Right renal cortex interstitium (tissue), 3 donors: ENCODE data around the gene CAPN5. TPM values are rescaled to one million over a fixed set of nuclear protein-coding genes. Genes with fewer than 3 reads are reported as not detected.

Source experiments
- DNase-seq, 3 donors: peaks; one replicate each; pipeline ENCODE4 v3.0.0-alpha.2; 2013; ENCODE audit warnings: low read depth in 3 of 3, low spot score in 2 of 3
- polyA plus RNA-seq, 3 donors: library from polyadenylated mRNA; unstranded; fragments of 120-200 nt; gene quantifications; one replicate each; pipeline ENCODE4 v1.2.1, GENCODE V29; 2013; ENCODE audit not compliant: insufficient read length in 3 of 3

Gene CAPN5
- polyA plus RNA-seq, 3 donors: 20.7 to 24.5 (median 21.2) TPM

- no peak for DNase-seq
Measured at GRCh38 chr11:77144857-77145428, 78.2 kb downstream of the CAPN5 start.

DNA sequence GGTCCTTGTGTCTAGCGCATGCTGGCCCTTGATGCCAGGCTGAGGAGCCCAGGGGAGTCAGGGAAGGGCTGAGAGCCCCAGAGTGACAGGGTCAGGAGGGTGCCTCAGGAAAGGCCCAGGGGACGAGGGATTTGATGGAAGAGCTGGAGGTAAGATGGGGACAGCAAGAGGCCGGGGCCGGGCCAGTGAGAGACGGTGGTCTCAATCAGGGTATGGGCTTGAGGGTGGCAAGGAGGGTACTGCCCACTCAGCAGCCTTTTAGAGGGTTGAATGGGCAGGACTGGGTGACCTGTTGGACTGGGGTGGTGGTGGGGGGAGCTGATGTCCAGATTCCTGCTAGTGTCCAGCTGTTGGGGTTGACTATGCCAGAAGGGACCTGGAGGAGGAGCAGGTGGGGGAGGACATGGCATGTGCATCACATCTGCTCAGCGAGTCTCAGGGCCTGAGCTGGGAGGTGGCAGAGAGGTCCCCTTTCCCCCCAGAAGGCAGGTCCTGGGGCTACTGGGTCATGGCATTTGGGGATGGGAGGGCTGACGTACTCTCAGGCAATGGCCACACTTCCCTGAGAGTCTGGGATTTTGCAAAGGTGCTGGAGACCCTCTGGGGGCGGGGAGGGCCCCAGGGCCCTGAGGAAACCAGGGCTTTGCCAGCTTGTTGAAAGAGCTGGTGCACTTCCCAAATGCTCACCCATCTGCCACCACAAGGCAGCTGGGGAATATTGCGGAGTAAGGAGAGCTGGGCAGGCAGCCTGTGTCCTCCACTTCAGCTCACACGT is 79.7 kb downstream of the CAPN5 start:
- DNase-seq: no peak

- DNase-seq: no peak
Measured at GRCh38 chr11:77147036-77147315, 80.2 kb downstream of the CAPN5 start.

DNA sequence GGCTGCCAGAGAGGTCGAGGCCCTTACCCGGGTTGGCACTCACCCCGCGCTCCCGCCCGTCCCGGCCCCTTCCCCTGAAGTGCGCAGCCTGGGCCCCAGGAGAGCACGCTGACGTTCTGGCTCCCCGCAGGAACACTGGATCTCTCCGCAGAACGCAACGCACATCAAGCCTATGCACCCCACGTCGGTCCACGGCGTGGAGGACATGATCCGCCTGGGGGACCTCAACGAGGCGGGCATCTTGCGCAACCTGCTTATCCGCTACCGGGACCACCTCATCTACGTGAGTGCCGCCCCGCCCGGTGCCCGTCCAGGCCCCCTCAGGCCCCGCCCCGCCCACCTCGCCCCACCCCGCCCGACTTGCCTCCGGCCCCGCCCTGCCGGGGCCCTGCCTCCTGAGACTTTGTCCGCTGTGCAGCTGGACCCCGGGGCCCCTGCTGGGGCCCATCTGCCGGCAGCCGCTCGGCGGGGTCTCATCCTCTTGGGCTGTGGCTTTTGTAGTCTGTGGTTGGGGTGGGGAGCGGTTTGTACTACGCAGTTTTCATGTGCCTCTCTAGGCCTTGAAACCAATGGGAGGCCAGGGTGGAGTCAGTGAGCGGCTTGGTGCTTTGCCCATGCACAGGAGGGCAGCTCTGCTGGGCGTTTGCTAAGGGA is 81.0 kb downstream of the CAPN5 start:
- no peak for DNase-seq

DNA sequence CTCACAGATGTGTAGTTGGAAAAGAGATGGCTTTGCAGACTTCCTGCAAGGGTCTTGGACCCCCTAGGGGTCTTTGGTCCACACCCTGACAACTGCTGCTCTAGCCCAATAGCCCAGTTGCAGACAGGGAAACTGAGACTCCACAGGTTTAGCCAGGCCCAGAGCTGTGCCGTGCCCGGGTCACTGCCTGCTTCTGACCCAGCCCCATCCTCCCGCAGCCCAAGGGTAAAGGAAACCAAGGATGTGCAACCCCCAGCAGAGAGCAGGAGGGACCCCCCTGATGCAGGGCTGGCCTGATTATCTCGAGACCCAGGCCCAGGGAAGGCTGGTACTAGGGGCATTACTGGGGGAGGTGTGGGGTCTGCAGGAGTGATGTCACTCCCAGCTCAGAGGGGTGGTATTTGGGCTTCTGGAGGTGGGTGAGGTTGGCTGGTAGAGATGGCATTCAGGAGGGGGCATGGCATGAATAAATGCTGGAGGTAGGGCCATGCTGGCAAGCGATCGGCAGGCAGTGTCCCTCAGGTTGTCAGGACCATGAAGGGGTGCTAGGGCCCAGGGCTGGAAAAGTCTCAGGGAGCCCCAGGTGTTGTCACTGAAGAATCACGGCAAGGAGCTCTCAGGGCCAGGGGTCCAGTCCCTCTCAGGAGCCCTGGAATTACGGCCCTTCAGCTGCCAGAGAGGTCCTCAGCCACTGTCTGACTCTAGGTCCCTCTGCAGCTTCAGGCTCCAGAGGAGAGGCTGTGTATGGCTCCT is 82.4 kb downstream of the CAPN5 start:
- DNase-seq: no peak

- DNase-seq: no peak
Measured at GRCh38 chr11:77149716-77150392, 83.1 kb downstream of the CAPN5 start.

DNA sequence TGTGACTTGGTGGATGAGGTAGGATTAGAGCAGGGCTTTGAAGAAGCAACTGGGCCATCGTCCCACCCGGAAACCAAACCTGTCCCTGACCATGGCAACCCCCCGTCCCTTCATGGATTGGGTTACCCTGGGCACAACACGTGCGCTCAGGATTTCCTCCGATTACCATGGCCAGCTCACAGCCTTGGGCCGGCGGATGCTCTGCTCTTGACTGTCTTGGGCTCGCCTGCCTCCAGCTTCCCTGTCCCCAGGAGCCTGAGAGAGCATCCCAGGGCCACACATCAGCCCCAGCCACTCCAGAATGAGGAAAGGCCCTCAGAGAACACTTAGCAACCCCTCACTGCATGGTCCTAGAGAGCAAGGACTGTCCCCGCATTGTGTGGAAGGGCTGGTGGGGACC is 84.1 kb downstream of the CAPN5 start:
- DNase-seq: no peak

GRCh38 chr11:77151804-77152509 is 85.2 kb downstream of the CAPN5 start:
- no peak for DNase-seq

GRCh38 chr11:77152846-77153245 is 86.1 kb downstream of the CAPN5 start:
- no peak for DNase-seq

- no peak for DNase-seq
Measured at GRCh38 chr11:77153276-77154185, 86.8 kb downstream of the CAPN5 start.

- no peak for DNase-seq
Measured at GRCh38 chr11:77154381-77155081, 87.8 kb downstream of the CAPN5 start.

GRCh38 chr11:77155082-77155475 is 88.3 kb downstream of the CAPN5 start:
- no peak for DNase-seq

- no peak for DNase-seq
Measured at GRCh38 chr11:77155556-77156130, 88.9 kb downstream of the CAPN5 start.

DNA sequence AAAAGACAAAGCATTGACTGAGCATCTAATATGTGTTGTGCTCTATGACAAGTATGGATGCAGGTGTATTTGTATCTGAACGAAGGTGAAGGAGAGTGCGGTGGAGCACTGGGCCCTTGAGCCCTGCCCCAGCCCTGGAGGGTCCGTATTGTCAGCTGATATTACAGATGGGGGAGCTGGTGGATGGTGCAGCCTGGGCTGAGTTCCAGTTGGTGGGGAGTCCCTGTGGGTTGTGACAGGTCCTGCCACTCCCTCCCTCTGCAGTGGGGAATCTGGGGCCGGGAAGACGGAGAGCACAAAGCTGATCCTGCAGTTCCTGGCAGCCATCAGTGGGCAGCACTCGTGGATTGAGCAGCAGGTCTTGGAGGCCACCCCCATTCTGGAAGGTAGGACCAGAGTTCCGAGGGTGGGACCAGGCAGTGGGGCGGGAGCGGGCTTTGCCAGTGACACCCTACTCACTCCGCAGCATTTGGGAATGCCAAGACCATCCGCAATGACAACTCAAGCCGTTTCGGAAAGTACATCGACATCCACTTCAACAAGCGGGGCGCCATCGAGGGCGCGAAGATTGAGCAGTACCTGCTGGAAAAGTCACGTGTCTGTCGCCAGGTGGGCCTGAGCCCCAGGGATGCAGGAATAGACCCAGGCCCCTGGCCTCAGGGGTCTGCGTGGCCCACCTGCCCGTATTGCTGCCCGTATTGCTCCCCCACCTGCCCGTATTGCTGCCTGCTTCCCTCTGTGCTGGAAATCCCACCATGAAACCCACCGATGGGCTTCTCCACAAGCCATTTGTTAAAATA is 89.8 kb downstream of the CAPN5 start:
- no peak for DNase-seq

GRCh38 chr11:77158041-77158695 is 91.4 kb downstream of the CAPN5 start:
- no peak for DNase-seq

- no peak for DNase-seq
Measured at GRCh38 chr11:77159219-77159936, 92.6 kb downstream of the CAPN5 start.
